ENCODE data around the gene SLC23A2.

GRCh38 chr20:4896119-4896702 is 105.1 kb downstream of the SLC23A2 start:
- TF ChIP-seq CTCF (conservative IDR thresholded peaks at IDR 0.05) = no peak
- TF ChIP-seq EZH2 (IDR thresholded peaks at IDR 0.05; ENCODE audit: low read depth) = no peak

All from PC-9 (cell line).